Activated T-cell treated with anti-CD3 and anti-CD28 coated beads for 4 hours (primary cell): ENCODE results near the gene TRPM2.

ENCODE experiments used
- DNase-seq: peaks from one replicate; pipeline ENCODE4 v3.0.0-alpha.2; 2020

TRPM2 gene

GRCh38 chr21:44353191-44353970 is at the start of gene TRPM2:
Gene TRPM2 (plus strand): TSS chr21:44353621. CDS start chr21:44353701, 80 bp downstream.
- peak; percentile 14 for DNase-seq

DNA sequence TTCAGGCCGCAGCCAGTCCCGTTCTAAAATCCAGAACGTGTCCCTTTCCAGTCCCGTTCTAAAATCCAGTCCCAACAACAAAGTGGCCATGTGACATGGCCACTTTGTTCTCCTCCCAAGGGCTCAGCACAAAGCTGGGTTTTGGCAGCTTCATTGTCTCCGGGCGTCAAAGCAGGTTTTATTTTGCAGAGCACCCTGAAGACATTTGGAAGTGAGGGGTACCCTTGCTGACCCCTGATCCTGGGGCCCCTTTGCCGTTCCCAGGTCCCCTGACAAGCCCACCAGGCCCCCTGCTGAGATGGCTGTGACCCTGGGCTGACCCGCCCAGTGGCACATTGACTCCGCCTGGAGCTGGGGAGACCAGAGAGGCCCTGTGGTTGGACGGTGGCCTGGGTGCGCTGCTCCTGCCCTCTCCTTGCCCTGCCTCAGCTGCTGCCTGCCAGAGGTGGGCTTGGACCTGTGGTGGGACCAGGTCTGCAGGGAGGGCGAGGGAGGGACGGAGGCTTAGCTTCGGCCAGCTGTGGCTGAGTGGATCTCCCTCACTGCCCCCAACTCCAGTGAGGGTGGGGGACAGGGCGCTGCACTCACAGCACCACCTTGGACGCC is 49.3 kb upstream of the TRPM2 start:
- no peak for DNase-seq

DNA sequence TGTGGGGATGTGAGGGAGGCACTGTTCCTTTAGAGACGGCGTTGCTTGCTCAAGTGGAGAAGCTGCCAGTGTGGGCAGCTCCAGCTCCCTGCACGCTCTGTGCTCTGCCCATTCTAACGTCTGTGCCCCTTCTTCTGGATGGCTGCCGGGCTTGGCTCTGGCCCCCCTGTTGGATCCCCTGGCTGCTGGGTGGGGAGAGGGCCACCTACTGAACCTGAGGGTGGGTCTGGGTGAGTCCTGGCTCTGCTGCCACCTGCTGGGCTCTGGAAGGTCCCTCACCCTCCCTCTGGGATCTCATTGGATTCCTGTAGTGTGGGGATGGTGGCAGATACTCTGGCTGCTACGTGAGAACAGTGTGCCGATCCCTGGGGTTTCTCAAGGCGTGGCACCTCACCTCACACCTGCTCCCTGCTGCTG is 48.5 kb upstream of the TRPM2 start:
- DNase-seq: peak; percentile 30

- no peak for DNase-seq
These were observed 47.7 kb upstream of the TRPM2 start for GRCh38 chr21:44305691-44306090.

DNA sequence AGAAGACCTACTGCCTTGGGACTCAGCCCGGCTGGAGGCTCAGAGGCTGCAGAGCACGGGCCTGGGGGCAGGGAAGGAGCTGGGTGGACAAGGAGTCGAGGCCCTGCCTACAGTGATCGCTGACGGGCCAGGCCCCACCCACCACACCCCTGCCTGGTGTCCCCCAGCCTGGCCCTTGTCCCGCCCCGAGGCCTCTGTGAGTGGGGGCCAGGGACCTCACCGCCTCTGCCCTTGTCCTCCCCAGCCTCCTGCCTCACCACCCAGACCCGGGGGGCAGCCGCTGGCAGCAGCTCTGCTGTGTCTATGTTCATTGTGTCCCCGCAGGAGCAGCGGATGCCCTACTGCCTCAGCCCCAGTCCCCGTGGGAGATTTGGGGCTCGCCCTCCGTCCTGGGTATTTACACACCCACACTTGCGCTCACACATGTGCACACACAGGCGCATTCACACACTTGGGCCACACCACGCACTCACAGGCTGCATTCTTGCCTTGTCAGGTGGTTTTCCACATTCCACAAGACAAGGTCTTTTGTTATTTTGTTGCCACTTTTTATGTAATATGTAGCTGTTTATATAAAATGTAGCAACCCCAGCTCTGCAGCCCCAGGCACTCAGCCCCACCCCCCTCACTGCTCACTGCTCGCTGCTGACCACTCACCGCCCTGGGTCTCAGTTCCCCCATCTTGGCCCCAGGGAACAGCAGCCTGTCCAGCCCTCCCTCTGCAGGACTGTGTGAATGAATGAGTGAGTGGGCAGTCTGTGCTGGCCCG is 46.3 kb upstream of the TRPM2 start:
- DNase-seq: no peak

DNA sequence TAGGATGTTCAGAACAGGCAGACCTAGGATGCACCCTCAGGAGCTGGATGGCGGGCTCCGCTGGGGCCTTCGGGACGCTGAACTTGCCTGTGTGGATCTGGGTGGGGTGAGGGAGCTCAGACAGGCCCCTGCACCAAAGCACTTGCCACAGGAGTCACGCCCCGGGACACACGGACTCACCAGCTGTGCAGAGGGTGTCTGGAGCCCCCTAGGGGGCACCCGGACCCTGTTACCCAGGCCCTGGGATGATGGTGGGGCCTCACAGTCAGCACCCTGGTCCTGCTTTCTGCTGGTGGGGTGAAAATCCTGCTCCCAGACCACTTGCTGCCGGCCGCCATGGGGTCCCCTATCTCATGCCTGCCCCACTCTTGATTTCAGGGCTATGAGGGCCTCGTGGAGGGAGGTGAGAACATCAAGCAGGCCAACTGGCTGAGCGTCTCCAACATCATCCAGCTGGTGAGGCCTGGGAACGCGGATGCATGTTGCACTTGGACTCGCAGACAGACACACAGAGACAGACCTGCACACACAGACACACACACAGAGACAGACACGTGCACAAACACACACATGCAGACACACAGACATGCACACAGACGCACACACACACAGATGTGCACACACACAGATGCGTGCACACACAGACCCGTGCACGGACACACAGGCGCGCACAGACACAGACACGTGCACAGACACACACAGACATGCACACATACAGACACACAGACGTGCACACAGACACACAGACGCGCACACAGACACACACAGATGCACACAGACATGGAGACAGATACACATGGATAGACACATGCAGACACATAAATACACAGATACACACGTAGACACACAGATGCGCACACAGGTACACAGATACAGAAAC is 42.6 kb upstream of the TRPM2 start:
- DNase-seq: no peak

DNA sequence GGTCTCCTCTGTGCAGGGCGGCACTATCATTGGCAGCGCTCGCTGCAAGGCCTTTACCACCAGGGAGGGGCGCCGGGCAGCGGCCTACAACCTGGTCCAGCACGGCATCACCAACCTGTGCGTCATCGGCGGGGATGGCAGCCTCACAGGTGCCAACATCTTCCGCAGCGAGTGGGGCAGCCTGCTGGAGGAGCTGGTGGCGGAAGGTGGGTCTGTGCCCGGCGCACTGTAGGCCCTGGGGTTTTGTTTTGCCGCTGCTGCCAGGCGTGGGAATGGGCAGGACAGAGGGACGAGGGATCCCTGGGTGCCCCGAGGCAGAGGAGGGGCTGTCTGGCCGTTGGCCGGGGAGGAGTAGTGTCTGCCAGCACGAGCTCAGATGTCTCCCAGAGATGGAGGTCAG is 41.3 kb upstream of the TRPM2 start:
- no peak for DNase-seq

GRCh38 chr21:44312716-44313115 is 40.7 kb upstream of the TRPM2 start:
- no peak for DNase-seq

DNA sequence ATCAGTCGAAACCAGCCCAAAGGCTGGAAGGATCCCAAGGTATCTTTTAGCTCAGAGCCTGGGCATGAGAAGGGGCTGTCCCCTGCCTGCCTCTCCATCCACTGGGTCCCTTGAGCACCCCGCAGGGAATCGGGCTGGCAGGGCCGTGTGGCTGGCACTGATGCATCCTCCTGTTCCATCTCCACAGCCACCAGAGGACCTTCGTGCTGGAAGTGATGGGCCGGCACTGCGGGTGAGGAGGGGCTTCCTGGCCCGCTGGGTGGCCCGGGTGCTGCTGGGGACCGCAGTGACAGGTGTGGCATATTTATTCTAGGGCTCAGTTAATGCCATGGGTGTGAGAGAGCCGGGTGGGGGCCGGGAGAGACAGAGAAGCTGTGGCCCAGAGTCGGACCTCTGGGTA is 40.0 kb upstream of the TRPM2 start:
- DNase-seq: no peak

GRCh38 chr21:44314128-44314527 is 39.3 kb upstream of the TRPM2 start:
- no peak for DNase-seq

GRCh38 chr21:44314561-44314960 is 38.9 kb upstream of the TRPM2 start:
- DNase-seq: no peak

DNA sequence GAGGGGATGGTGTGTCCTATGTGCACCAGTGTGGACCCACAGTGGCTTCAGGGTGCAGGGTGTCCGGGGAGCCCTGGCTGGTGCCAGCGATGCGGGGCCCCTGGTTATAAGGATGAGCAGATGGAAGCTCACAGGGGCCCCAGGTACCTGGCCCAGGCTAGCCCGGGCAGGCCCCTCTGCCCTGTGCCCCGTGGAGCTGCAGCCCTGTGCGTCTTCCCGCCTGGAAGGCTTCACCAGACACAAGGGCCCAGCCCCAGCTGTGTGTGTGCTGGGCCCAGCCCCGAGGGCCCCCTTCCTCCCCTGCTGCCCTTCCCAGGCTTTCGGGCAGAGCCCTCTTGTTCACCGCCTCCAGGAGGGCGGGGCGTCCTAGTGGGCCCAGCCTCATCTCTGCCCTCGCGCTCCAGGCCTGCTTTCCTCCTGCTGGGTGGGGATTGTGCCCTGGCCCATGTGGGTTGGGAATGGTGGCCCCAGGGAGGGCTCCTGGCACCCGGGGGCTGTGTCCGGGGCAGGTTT is 37.7 kb upstream of the TRPM2 start:
- no peak for DNase-seq

GRCh38 chr21:44316277-44316900 is 37.0 kb upstream of the TRPM2 start:
- DNase-seq: no peak

- no peak for DNase-seq
These were observed 36.1 kb upstream of the TRPM2 start for GRCh38 chr21:44317241-44317782.

DNA sequence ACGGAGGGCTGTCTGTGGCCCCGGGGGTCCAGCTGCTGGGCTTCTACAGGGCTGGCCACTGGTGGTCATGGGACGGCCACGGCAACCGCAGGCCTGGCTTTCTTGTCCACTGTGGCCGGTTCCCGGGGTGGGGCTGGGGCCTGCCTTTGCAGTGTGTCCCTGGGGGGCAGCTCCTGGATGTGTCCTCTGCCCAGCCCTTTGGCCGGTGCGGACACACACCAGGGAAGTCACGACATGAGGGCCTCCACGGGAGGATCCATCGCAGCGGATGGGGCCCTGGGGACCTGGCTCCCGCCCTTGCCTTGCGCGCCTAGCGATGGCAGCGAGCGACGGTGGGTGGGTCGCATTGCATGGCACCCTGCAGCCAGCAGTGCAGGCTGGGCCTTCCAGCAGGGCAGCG is 35.5 kb upstream of the TRPM2 start:
- no peak for DNase-seq

DNA sequence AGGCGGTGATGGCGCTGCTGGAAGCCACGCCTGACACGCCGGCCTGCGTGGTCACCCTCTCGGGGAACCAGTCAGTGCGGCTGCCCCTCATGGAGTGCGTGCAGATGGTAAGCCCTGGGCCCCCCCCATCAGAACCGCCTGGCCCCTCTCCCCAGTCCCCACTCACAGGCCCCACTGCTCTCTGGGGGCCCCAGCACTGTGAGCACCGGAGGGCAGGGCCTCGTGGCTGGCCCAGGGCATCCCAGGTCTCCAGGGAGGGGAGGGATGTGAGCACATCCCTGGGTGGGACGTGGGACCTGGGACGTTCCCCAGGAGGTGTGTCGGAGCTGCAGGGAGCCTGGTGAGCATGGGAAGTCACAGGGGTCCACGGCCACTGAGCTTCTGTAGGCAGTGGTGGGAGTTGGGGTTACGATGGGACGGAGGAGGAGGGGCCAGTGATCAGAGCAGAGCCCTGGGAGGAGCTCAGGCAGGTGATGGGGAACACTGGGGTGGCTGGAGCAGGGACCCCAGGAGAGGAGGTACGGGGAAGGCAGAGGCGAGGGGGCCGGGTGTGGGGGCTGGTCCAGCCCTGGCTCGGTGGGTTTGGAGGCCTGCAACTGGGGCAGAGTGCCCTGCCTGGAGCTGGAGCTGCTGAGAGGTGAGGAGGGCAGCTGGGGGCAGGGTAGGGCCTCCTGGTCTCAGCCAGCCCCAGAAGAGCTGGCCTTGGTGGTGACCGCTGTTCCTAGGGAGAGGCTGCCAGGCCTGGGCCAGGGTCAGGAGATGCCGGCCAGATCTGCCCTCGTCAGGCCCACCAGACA is 34.7 kb upstream of the TRPM2 start:
- no peak for DNase-seq

- no peak for DNase-seq
These were observed 33.9 kb upstream of the TRPM2 start for GRCh38 chr21:44319407-44320065.

DNA sequence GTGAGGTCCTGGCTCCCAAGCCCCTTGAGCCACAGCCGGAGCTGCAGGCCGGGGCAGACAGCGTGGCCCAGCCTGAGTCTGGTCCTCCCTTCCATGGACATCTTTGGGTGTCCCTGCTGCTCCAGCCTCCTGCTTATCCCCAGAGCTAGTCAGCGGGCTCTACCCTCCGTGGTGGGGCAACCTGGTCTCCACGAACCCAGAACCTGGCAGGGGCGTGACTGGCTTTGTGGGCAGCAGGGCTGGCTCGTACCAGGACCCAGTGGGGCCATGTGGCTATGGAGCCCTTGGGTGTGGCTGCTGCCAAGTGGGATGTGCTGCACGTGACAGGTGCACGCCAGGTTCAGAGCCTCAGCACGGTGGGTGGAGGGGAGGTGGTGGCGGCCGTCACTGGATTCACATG is 32.6 kb upstream of the TRPM2 start:
- DNase-seq: no peak

DNA sequence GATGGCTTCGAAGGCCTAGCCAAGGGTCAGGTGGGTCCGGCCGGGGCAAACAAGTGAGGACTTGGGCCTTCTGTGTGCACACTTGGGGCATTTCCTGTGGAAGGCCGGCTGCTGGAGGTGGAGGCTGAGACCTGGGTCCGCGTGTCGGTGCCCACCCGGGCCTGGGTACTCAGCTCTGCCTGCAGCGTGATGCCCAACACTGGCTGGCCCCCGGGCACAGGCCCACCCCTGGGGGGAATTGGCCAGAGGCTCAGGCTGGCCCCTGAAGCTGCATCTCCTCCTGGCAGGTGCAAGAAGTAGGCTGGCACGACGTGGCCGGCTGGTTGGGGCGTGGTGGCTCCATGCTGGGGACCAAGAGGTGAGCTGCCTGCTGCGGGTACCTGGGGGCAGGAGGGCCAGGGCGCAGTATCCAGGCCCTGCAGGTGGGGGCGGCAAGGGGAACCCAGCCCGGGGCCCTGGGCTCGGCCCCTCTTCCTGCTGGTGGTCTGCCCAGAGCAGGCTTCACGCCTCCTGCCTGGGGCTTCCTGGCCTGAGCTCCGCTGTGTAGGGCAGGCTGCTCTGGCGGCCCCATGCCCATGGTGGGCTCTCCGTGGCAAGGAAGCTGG is 31.5 kb upstream of the TRPM2 start:
- no peak for DNase-seq
